SK-N-SH (cell line): ENCODE results near the gene C6orf89. TPM values are rescaled to one million over a fixed set of nuclear protein-coding genes. Genes with fewer than 3 reads are reported as not detected.

ENCODE experiments used
- CTCF ChIA-PET: fragments of 300-600, 350-600 bp; formaldehyde crosslinking; extraction: SDS; loops from one replicate; lab custom pipeline; 2021; lab: Yijun Ruan, JAX
- POLR2A ChIA-PET: fragments of 350-600 bp; sonication (Branson Sonifier 250); formaldehyde crosslinking; extraction: SDS; loops from one replicate; lab custom pipeline; 2020; ENCODE audit warnings: antibody characterized with exemption, inconsistent platforms; lab: Yijun Ruan, JAX
- DNase-seq: peaks from one replicate; pipeline ENCODE4 v3.0.0; 2012
- H2AFZ ChIP-seq: fragments of 200-600 bp; sonication (generic); 2 replicates; pipeline ENCODE4 v1.8.1; 2016; ENCODE audit warnings: antibody characterized with exemption, mild to moderate bottlenecking, low read depth
- H3F3A ChIP-seq: fragments of 200-600 bp; sonication (generic); replicated peaks from 2 replicates; pipeline ENCODE3; 2016; ENCODE audit warnings: antibody characterized with exemption, mild to moderate bottlenecking; ENCODE audit not compliant: insufficient read depth
- H3K27ac ChIP-seq, 2 experiments: fragments of 200-500 bp in 1 of 2; fragments of 200-600 bp in 1 of 2; sonication (Bioruptor generic) in 1 of 2; sonication (generic), shearing (Covaris generic) in 1 of 2; 2 replicates each; pipeline versions ENCODE4 v1.5.1 to v1.6.1; 2014 to 2016; ENCODE audit warnings: low read depth in 2 of 2, inconsistent platforms in 1 of 2, low read length in 1 of 2, mild to moderate bottlenecking in 1 of 2, mixed read lengths in 1 of 2
- H3K27me3 ChIP-seq: fragments of 200-600 bp; sonication (generic), shearing (Covaris generic); 2 replicates; pipeline ENCODE4 v1.6.1; 2016; ENCODE audit warnings: mixed run types; ENCODE audit not compliant: insufficient read depth
- H3K36me3 ChIP-seq, 2 experiments: fragments of 200-500 bp in 1 of 2; fragments of 200-600 bp in 1 of 2; sonication (Bioruptor generic) in 1 of 2; sonication (generic) in 1 of 2; replicated peaks in 1 of 2; 2 replicates each; pipeline versions ENCODE3 to v1.5.1; 2014 to 2016; ENCODE audit warnings: low read length in 1 of 2, mild to moderate bottlenecking in 1 of 2; ENCODE audit not compliant: insufficient read depth in 2 of 2, control insufficient read depth in 1 of 2
- H3K4me1 ChIP-seq, 2 experiments: fragments of 200-500 bp in 1 of 2; fragments of 200-600 bp in 1 of 2; sonication (Bioruptor generic) in 1 of 2; sonication (generic), shearing (Covaris generic) in 1 of 2; 2 replicates each; pipeline versions ENCODE4 v1.5.1 to v1.6.1; 2014 to 2016; ENCODE audit warnings: low read depth in 1 of 2, low read length in 1 of 2, mixed run types in 1 of 2; ENCODE audit not compliant: insufficient read depth in 2 of 2, control insufficient read depth in 1 of 2
- H3K4me2 ChIP-seq: fragments of 200-600 bp; sonication (generic), shearing (Covaris generic); 2 replicates; pipeline ENCODE4 v1.6.1; 2017; ENCODE audit warnings: mixed run types
- H3K4me3 ChIP-seq, 2 experiments: fragments of 200-500 bp in 1 of 2; fragments of 200-600 bp in 1 of 2; sonication (Bioruptor generic) in 1 of 2; sonication (generic), shearing (Covaris generic) in 1 of 2; 2 replicates each; pipeline versions ENCODE4 v1.5.1 to v1.8.1; 2014 to 2016; ENCODE audit warnings: low read depth in 2 of 2, inconsistent platforms in 1 of 2, low read length in 1 of 2, mild to moderate bottlenecking in 1 of 2, mixed read lengths in 1 of 2, moderate library complexity in 1 of 2
- H3K79me2 ChIP-seq: fragments of 200-600 bp; sonication (generic); 2 replicates; pipeline ENCODE4 v1.8.1; 2017; ENCODE audit warnings: mild to moderate bottlenecking; ENCODE audit not compliant: insufficient read depth
- H3K9ac ChIP-seq: fragments of 200-600 bp; sonication (generic); 2 replicates; pipeline ENCODE4 v1.6.1; 2017; ENCODE audit warnings: mixed run types
- H3K9me2 ChIP-seq: fragments of 200-600 bp; sonication (generic); 2 replicates; pipeline ENCODE4 v1.6.1; 2017; ENCODE audit warnings: mixed run types
- H3K9me3 ChIP-seq: fragments of 200-600 bp; sonication (generic); 2 replicates; pipeline ENCODE4 v1.6.1; 2017; ENCODE audit warnings: mixed run types, mild to moderate bottlenecking, moderate library complexity
- H4K20me1 ChIP-seq: fragments of 200-600 bp; sonication (generic); 2 replicates; pipeline ENCODE4 v1.6.1; 2017; ENCODE audit warnings: mild to moderate bottlenecking, mixed run types; ENCODE audit not compliant: insufficient read depth
- EP300 ChIP-seq, 2 experiments: IDR thresholded peaks; 2 replicates each; pipeline versions ENCODE4 v1.4.0 to v1.6.1; 2012; ENCODE audit warnings: borderline replicate concordance in 1 of 2, low read depth in 1 of 2, low read length in 1 of 2
- FOXJ3 ChIP-seq: sonication (generic); formaldehyde crosslinking; IDR thresholded peaks from 2 replicates; pipeline ENCODE4 v1.5.1; 2020; ENCODE audit warnings: mild to moderate bottlenecking, missing genetic modification reagents
- FOXM1 ChIP-seq: IDR thresholded peaks from 2 replicates; pipeline ENCODE4 v1.4.0; 2012; ENCODE audit warnings: low read depth, mild to moderate bottlenecking
- GABPA ChIP-seq: IDR thresholded peaks from 2 replicates; pipeline ENCODE4 v1.4.0; 2012; ENCODE audit warnings: low read depth, mild to moderate bottlenecking
- GATA2 ChIP-seq: sonication (generic); formaldehyde crosslinking; IDR thresholded peaks from 2 replicates; pipeline ENCODE4 v1.5.0; 2020; ENCODE audit warnings: mild to moderate bottlenecking, missing genetic modification reagents
- IRF3 ChIP-seq: fragments of 150-350 bp; IDR thresholded peaks from 2 replicates; pipeline ENCODE4 v1.6.1; 2016; ENCODE audit warnings: mild to moderate bottlenecking, low read depth, low read length
- MAX ChIP-seq: IDR thresholded peaks from 2 replicates; pipeline ENCODE4 v1.4.0; 2012; ENCODE audit warnings: low read depth
- POLR2AphosphoS5 ChIP-seq: IDR thresholded peaks from 2 replicates; pipeline ENCODE4 v1.6.1; 2012; ENCODE audit warnings: low read depth, low read length
- RAD21 ChIP-seq: IDR thresholded peaks from 2 replicates; pipeline ENCODE4 v1.6.1; 2012; ENCODE audit warnings: mild to moderate bottlenecking, low read length
- RXRA ChIP-seq: IDR thresholded peaks from 2 replicates; pipeline ENCODE4 v1.4.0; 2012; ENCODE audit warnings: low read depth, mild to moderate bottlenecking, borderline replicate concordance
- SMC3 ChIP-seq: IDR thresholded peaks from 2 replicates; pipeline ENCODE4 v1.6.1; 2012; ENCODE audit warnings: low read depth, low read length, improper control_type of control experiment
- TAF1 ChIP-seq: IDR thresholded peaks from 2 replicates; pipeline ENCODE4 v1.6.1; 2012; ENCODE audit warnings: low read depth, mild to moderate bottlenecking, low read length, moderate library complexity, borderline replicate concordance
- TEAD4 ChIP-seq: IDR thresholded peaks from 2 replicates; pipeline ENCODE4 v1.4.0; 2012; ENCODE audit warnings: mild to moderate bottlenecking, borderline replicate concordance; ENCODE audit not compliant: insufficient read depth
- USF1 ChIP-seq: IDR thresholded peaks from 2 replicates; pipeline ENCODE4 v1.4.0; 2012; ENCODE audit warnings: low read depth, borderline replicate concordance
- WGBS: methylation state at CpG from one replicate; pipeline ENCODE4 v1.1.6; 2017; ENCODE audit warnings: low lambda C conversion rate; 5-methylcytosine and 5-hydroxymethylcytosine counted together
- polyA plus RNA-seq, 3 experiments: library from polyadenylated mRNA; depleted of rRNA; stranded (reverse); fragments of >200 nt; gene quantifications; 2 replicates each; pipeline ENCODE4 v1.2.3, GENCODE V29; 2012

C6orf89 gene
- polyA plus RNA-seq, 1 of the 3 experiments (the other 2 are of a cell fraction), result 20.4 TPM

- TF ChIP-seq IRF3, result no peak
- TF ChIP-seq GABPA, result no peak
- TF ChIP-seq FOXJ3 (CRISPR knock-in tag), result no peak
These were observed 19.9 kb upstream of the C6orf89 start (continued) for GRCh38 chr6:36865835-36866234.

DNA sequence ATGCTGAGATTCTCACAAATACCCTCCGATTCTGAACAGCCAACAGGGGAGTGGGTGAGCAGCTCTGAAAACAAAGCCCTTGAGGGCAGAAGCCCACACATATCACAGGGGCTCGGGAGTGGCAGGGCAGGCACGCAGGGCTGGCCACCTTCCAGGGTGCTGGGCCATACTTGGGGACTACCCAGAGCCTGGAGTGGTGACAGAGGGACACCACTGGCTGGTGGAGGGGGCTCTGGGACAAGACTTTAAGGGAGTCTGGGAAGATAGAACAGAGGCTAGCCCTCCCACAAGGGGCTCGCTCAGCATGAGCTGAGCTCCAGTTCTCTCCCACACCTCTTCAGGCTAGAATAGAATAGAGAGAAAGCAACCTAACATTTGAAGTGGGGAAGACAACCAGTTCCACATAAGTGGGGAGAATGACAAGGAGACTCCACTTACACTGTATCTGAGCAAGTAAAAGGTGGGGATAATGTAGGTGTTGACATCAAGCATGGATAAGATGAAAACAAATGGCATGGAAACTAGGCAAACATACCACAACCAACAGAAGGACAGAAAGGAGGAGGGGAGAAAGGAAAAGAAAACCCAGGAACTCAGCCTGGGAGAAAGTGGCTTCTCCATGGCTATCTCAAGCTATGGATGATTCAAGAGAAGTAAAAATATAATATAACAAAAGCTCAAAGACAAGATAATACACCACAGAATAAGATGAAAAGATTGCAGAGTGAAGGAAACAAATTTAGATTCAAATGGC is 18.1 kb upstream of the C6orf89 start:
- H3K79me2 ChIP-seq, result peaks cover 80% of the 10 kb centered on the region
- no peak overlapping the region for H2AFZ ChIP-seq
- 92% methylated on average over 3 of the region's 4 CpGs for WGBS
- TF ChIP-seq GATA2 (no peak), RXRA (no peak), EP300 (IDR thresholded peaks at IDR 0.05; ENCODE audit: borderline replicate concordance in 1 of 2, low read depth in 1 of 2, low read length in 1 of 2) (no peak)
- no peaks in the 10 kb centered on the region for H3K9me3 ChIP-seq
- no peaks in the 10 kb centered on the region for H3F3A ChIP-seq
- H3K27ac ChIP-seq, result no peak overlapping the region; a peak in 1 of 4 replicates
- peaks cover 24 to 63% of the 10 kb centered on the region in 2 experiments for H3K36me3 ChIP-seq
- ChIA-PET CTCF (interaction anchor here (1.1 to 1.8 kb wide), 4 partner anchors 15 to 152 kb away, joined by 4 to 5 read pairs (median 5); partner anchors contain the start of gene C6orf89), POLR2A (no interaction called here)
- DNase-seq, result no peak
- no peak overlapping the region for H3K4me2 ChIP-seq
- H3K4me1 ChIP-seq, result peaks cover 0 to 26% of the 10 kb centered on the region in 2 experiments; a peak in 2 of 4 replicates
- no peak overlapping the region for H3K4me3 ChIP-seq
- H4K20me1 ChIP-seq, result no peaks in the 10 kb centered on the region
- H3K9me2 ChIP-seq, result no peaks in the 10 kb centered on the region
- H3K9ac ChIP-seq, result no peak overlapping the region
- H3K27me3 ChIP-seq, result no peaks in the 10 kb centered on the region

DNA sequence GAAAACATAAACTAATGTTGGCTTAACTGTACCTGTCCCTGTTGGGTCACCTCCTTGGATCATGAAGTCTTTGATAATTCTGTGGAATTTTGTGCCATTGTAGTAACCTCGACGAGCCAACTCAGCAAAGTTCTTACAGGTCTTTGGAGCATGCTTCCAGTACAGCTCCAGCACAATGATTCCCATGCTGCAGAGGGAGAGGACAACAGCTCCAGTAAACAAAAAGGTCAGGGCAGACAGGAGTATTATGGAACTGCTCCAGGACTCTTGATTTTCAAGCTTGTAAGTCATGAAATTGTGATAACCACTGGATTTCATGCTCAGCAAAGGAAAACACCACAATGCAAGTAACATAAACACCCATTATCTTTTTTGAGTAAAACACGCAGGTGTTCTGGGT is 14.1 kb upstream of the C6orf89 start:
- no peaks in the 10 kb centered on the region for H4K20me1 ChIP-seq
- peaks cover 3% of the 10 kb centered on the region for H3F3A ChIP-seq
- TF ChIP-seq SMC3 (no peak), FOXM1 (no peak), MAX (no peak), RAD21 (no peak), POLR2AphosphoS5 (no peak), TEAD4 (no peak), TAF1 (no peak), USF1 (no peak)
- H3K4me1 ChIP-seq, result peaks cover 0 to 20% of the 10 kb centered on the region in 2 experiments; a peak in 2 of 4 replicates
- H3K9me2 ChIP-seq, result no peaks in the 10 kb centered on the region
- no peaks in the 10 kb centered on the region for H3K9me3 ChIP-seq
- CTCF ChIA-PET, result interaction anchor here (1.1 to 5.8 kb wide), 5 partner anchors 14 to 147 kb away, joined by 4 to 72 read pairs (median 46); no protein-coding TSS in a partner anchor
- no peak overlapping the region for H3K4me2 ChIP-seq
- peaks cover 62% of the 10 kb centered on the region for H3K79me2 ChIP-seq
- 96% methylated on average over 3 of the region's 3 CpGs for WGBS
- no peak overlapping the region for H3K9ac ChIP-seq
- no peak overlapping the region for H3K4me3 ChIP-seq
- POLR2A ChIA-PET, result interaction anchor here (0.6 kb wide), 1 partner anchor 38 kb away, joined by 3 read pairs; no protein-coding TSS in a partner anchor
- no peak overlapping the region for H3K27ac ChIP-seq
- no peaks in the 10 kb centered on the region for H3K27me3 ChIP-seq
- DNase-seq, result no peak
- no peak overlapping the region for H2AFZ ChIP-seq
- H3K36me3 ChIP-seq, result peaks cover 19 to 34% of the 10 kb centered on the region in 2 experiments
